Endothelial cell (in vitro differentiated cells): ENCODE results near the gene NFE2L1. TPM values are rescaled to one million over a fixed set of nuclear protein-coding genes. Genes with fewer than 3 reads are reported as not detected.
A peak's percentile ranks its signal among the peaks of the same experiment; 100 is the strongest.

Experiments used
- DNase-seq: peaks from one replicate; pipeline ENCODE4 v3.0.0; 2021; ENCODE audit warnings: low spot score
- H3K27ac Mint-ChIP-seq: one replicate; pipeline ENCODE4 v1.8.0; 2021; ENCODE audit warnings: mixed read lengths, inconsistent platforms; ENCODE audit not compliant: unreplicated experiment
- H3K27me3 Mint-ChIP-seq: one replicate; pipeline ENCODE4 v1.8.0; 2021; ENCODE audit warnings: mild to moderate bottlenecking, moderate library complexity, mixed read lengths, inconsistent platforms; ENCODE audit not compliant: unreplicated experiment
- H3K36me3 Mint-ChIP-seq: one replicate; pipeline ENCODE4 v1.8.0; 2021; ENCODE audit warnings: mild to moderate bottlenecking, low read depth, mixed read lengths, inconsistent platforms; ENCODE audit not compliant: unreplicated experiment
- H3K4me1 Mint-ChIP-seq: one replicate; pipeline ENCODE4 v1.8.0; 2021; ENCODE audit warnings: mild to moderate bottlenecking, mixed read lengths, inconsistent platforms; ENCODE audit not compliant: unreplicated experiment
- H3K4me3 Mint-ChIP-seq: one replicate; pipeline ENCODE4 v1.8.0; 2021; ENCODE audit warnings: mild to moderate bottlenecking, mixed read lengths, inconsistent platforms; ENCODE audit not compliant: unreplicated experiment
- H3K9me3 Mint-ChIP-seq: one replicate; pipeline ENCODE4 v1.8.0; 2021; ENCODE audit warnings: mixed read lengths, inconsistent platforms; ENCODE audit not compliant: unreplicated experiment
- CTCF ChIP-seq: fragments of 200-600 bp; sonication (generic); IDR thresholded peaks from one replicate; pipeline ENCODE4 v1.5.0; 2021; ENCODE audit warnings: antibody characterized with exemption; ENCODE audit not compliant: unreplicated experiment
- total RNA-seq: library from RNA; stranded (reverse); fragmentation: NEBNext Ultra II Directional; extraction: Animal tissue kit (Norgen Biotek cat#: 25700); gene quantifications from one replicate; pipeline ENCODE4 v1.2.1, GENCODE V29; 2021; ENCODE audit not compliant: unreplicated experiment

Gene NFE2L1
- total RNA-seq, 1 donor from 2014 or later: 243 TPM

GRCh38 chr17:48023400-48024148 is 24.6 kb upstream of the NFE2L1 start:
- H3K4me1 Mint-ChIP-seq: peaks cover 10% of the 10 kb centered on the region
- H3K27ac Mint-ChIP-seq: no peak overlapping the region
- H3K9me3 Mint-ChIP-seq: no peaks in the 10 kb centered on the region
- peak; percentile 62 for DNase-seq
- peaks cover 10% of the 10 kb centered on the region for H3K27me3 Mint-ChIP-seq
- no peak for TF ChIP-seq CTCF
- H3K4me3 Mint-ChIP-seq: peak overlapping the region; percentile 71
- no peaks in the 10 kb centered on the region for H3K36me3 Mint-ChIP-seq

- Mint-ChIP-seq H3K36me3 (no peaks in the 10 kb centered on the region), H3K9me3 (no peaks in the 10 kb centered on the region), H3K27me3 (peaks cover 14% of the 10 kb centered on the region), H3K4me1 (peaks cover 10% of the 10 kb centered on the region), H3K27ac (peak overlapping the region; percentile 64), H3K4me3 (peak overlapping the region; percentile 88)
- DNase-seq: no peak
- no peak for TF ChIP-seq CTCF
Observed at GRCh38 chr17:48024149-48025039, 23.8 kb upstream of the NFE2L1 start.

- H3K9me3 Mint-ChIP-seq: no peaks in the 10 kb centered on the region
- peak overlapping the region; percentile 64 for H3K27ac Mint-ChIP-seq
- H3K4me3 Mint-ChIP-seq: peak overlapping the region; percentile 88
- peaks cover 10% of the 10 kb centered on the region for H3K4me1 Mint-ChIP-seq
- peaks cover 12% of the 10 kb centered on the region for H3K27me3 Mint-ChIP-seq
- H3K36me3 Mint-ChIP-seq: no peaks in the 10 kb centered on the region
- peak; percentile 81 for TF ChIP-seq CTCF
- peak; percentile 100 for DNase-seq
Observed at GRCh38 chr17:48025040-48025903, 22.9 kb upstream of the NFE2L1 start.

- DNase-seq: no peak
- Mint-ChIP-seq H3K4me3 (no peak overlapping the region), H3K27ac (no peak overlapping the region), H3K36me3 (no peaks in the 10 kb centered on the region), H3K27me3 (peaks cover 12% of the 10 kb centered on the region), H3K4me1 (peaks cover 12% of the 10 kb centered on the region), H3K9me3 (no peaks in the 10 kb centered on the region)
- no peak for TF ChIP-seq CTCF
Observed at GRCh38 chr17:48025904-48026501, 22.2 kb upstream of the NFE2L1 start.
